Measurements from ENCODE around the gene CHRNA1.

The CHRNA1 gene

GRCh38 chr2:174760845-174761473 is 3.3 kb downstream of the CHRNA1 start:
- no peak for DNase-seq (ENCODE audit: low spot score)

- no peak for DNase-seq (ENCODE audit: low spot score)
Observed at GRCh38 chr2:174759381-174760065, 4.7 kb downstream of the CHRNA1 start.

- DNase-seq (ENCODE audit: low spot score): no peak
Observed at GRCh38 chr2:174756743-174757142, 7.5 kb downstream of the CHRNA1 start.

DNA sequence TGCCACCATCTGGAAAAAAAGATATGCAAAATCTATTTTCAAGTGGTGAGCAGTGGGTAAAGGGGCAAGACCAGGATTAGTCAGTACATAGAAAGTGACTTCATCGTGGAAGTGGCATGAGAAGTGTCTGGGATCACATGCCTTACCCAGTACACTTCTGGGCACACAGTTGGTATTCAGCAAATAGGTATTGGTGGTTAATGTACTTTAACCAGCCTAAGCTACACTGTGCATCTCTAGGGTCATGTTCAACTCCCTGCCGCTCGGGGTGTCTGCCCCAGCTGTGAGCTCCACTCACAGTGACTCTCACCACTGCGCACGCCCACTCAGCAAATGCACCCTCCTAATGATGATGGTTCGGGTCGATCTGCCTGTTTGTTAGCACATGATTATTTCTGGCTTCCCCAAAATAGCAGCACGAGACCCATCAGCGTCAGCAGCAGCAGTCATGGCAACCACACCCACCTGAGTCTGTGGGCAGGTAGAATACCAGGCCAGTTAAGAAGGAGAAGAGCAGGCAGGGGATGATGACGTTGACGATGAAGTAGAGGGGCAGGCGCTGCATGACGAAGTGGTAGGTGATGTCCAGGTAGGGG is 11.1 kb downstream of the CHRNA1 start:
- DNase-seq (ENCODE audit: low spot score): peak; percentile 71

- no peak for DNase-seq (ENCODE audit: low spot score)
Observed at GRCh38 chr2:174752403-174753037, 11.8 kb downstream of the CHRNA1 start.

- DNase-seq (ENCODE audit: low spot score): no peak
Observed at GRCh38 chr2:174750923-174751441, 13.3 kb downstream of the CHRNA1 start.

DNA sequence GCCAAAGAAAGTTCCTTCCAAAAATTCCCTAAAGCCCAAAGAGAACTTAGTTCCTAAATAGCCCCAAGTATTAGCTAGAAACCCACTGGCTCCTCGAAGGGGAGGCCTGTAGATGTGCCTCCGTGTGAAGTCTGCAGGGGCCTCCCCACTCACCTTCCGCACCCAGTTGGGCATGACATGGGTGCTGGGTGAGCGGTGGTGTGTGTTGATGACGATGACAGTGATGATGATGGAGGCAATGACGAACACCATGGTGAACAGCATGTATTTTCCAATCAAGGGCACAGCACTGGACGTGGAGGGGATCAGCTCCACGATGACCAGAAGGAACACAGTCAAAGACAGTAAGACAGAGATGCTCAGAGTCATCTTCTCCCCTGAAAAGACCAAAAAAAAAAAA is 14.5 kb downstream of the CHRNA1 start:
- DNase-seq (ENCODE audit: low spot score): no peak

GRCh38 chr2:174748948-174749347 is 15.3 kb downstream of the CHRNA1 start:
- peak; percentile 59 for DNase-seq (ENCODE audit: low spot score)

- no peak for DNase-seq (ENCODE audit: low spot score)
Observed at GRCh38 chr2:174745142-174745541, 19.1 kb downstream of the CHRNA1 start.

GRCh38 chr2:174744111-174744510 is 20.2 kb downstream of the CHRNA1 start:
- DNase-seq (ENCODE audit: low spot score): no peak

DNA sequence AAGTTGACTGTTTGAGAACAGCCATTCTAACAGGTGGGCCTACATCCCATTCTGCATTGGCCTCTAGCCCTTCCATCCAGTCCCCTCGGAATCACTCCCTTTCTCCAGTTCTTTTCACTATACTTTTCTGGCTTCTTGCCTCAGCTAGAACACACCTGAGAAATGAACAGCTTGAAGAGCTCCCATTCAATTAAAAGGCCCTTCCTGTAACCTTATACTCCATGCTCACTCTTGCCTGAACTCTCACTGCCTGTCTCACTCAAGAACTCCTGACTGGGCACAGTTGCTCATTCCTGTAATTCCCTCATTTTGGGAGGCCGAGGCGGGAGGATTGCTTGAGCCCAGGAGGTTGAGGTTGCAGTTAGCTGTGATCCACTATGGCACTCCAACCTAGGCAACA is 23.6 kb downstream of the CHRNA1 start:
- DNase-seq (ENCODE audit: low spot score): no peak

DNA sequence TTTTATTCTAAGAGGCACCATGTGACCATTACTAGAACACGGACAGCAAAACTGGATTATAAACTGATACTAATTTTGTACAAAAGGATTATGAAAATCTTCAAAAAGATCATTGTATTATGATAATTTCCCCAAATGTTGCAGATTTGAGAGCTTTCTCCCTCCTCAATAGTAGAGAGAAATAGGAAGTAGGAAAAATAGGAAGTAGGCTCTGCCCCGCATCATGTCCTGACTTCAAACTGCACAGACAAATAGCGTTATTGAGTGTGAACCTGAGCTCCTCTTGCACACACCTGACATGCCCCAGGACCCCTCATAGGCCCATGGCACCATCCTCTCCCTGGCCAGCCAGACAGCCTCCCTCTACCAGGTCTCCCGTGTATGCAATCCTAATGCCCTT is 25.4 kb downstream of the CHRNA1 start:
- DNase-seq (ENCODE audit: low spot score): no peak

GRCh38 chr2:174731546-174731945 is 32.7 kb downstream of the CHRNA1 start:
- no peak for DNase-seq (ENCODE audit: low spot score)

- DNase-seq (ENCODE audit: low spot score): no peak
Observed at GRCh38 chr2:174730698-174731018, 33.6 kb downstream of the CHRNA1 start.

DNA sequence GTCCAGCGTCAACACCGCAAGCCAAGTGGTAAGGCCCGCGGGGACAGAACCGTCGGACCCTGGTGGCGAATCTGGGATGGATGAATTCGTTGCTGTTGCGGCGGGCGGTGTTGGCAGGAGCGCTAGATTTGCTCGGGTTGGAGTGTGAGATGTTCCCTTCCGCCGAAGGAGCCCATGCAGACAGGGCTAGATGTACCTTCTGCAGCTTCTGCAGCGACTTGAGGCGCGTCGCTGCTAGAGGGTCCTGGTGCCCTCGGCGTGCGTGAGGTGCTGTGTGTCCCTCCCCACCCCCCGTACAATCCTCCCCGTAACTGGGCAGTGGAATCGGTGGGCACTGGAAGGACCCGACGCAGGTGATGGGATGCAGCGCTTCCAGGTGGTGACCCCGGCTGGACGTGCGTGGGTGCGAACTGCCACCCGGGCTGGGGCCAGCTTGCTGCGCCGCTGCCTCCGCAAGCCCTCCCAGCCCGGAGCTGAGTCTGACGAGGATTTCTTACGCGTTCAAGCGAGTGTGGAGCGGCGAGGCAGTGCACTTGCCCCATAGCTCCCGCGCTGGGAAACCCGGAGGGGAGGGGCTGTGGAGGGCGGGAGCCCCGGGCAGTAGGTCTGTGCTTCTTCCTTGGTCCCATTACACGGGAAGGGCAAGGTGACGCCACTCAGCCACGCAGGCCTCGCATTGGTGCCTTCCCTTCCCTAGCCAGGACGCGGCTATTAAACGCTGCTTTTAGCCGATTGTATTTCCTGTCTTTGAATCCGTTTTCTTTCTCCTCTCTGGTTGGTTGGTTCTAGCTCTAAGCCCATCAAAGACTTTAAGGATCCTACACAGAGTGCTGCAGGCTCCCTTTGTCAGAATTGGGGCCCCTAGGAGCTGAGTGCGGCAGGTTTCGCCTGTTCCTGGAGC is 34.2 kb downstream of the CHRNA1 start:
- DNase-seq (ENCODE audit: low spot score): peak; percentile 32

GRCh38 chr2:174728096-174728495 is 36.2 kb downstream of the CHRNA1 start:
- DNase-seq (ENCODE audit: low spot score): no peak

DNA sequence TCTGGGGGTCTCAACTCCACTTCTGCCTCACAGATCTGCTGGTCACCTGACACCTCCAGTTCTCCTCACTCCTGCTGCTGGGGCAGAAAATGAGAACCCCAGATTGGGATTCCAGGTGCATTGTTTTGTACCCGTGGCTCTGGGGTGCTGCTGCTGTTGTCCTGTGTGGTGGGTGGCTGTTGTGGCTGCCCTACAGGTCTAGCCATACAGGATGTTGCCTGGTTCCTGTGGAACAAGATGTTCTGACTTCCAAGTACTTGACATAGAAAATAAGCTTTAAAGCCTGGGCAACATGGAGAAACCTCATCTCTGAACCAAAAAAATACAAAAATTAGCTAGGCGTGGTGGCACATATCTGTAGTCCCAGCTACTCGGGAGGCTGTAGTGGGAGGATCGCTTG is 38.1 kb downstream of the CHRNA1 start:
- no peak for DNase-seq (ENCODE audit: low spot score)

- DNase-seq (ENCODE audit: low spot score): no peak
Observed at GRCh38 chr2:174722942-174723592, 41.2 kb downstream of the CHRNA1 start.

GRCh38 chr2:174719016-174719415 is 45.3 kb downstream of the CHRNA1 start:
- DNase-seq (ENCODE audit: low spot score): no peak

- no peak for DNase-seq (ENCODE audit: low spot score)
Observed at GRCh38 chr2:174718591-174718990, 45.7 kb downstream of the CHRNA1 start.

GRCh38 chr2:174717916-174718315 is 46.4 kb downstream of the CHRNA1 start:
- no peak for DNase-seq (ENCODE audit: low spot score)

Data from germinal center (tissue), 1 donor.